GM23338 (cell line): ENCODE measurements around the gene FOCAD. TPM values are rescaled to one million over a fixed set of nuclear protein-coding genes. Genes with fewer than 3 reads are reported as not detected.

Source experiments
- ATAC-seq: fragments of 200-7000 bp; cut with Tn5 transposase; 3 replicates; pipeline ENCODE4 v1.9.1; 2020
- DNase-seq: peaks from one replicate; pipeline ENCODE4 v3.0.0-alpha.2; 2015; ENCODE audit warnings: low spot score
- H2AFZ ChIP-seq: fragments of 200-600 bp; sonication (generic); 2 replicates; pipeline ENCODE4 v1.8.0; 2016; ENCODE audit warnings: antibody characterized with exemption, mild to moderate bottlenecking, moderate library complexity
- H3F3A ChIP-seq: fragments of 200-600 bp; sonication (generic); replicated peaks from 2 replicates; pipeline ENCODE4 v1.8.0; 2017; ENCODE audit warnings: antibody characterized with exemption, mixed run types, low read depth
- H3K27ac ChIP-seq: fragments of 200-600 bp; sonication (generic); 2 replicates; pipeline ENCODE4 v1.6.1; 2016; ENCODE audit warnings: low read depth
- H3K27me3 ChIP-seq: fragments of 200-600 bp; sonication (generic); 2 replicates; pipeline ENCODE4 v1.8.0; 2016; ENCODE audit warnings: mild to moderate bottlenecking, mixed run types, moderate library complexity; ENCODE audit not compliant: insufficient read depth
- H3K36me3 ChIP-seq: fragments of 200-600 bp; sonication (generic); 2 replicates; pipeline ENCODE4 v1.8.0; 2016; ENCODE audit warnings: mild to moderate bottlenecking; ENCODE audit not compliant: insufficient read depth
- H3K4me1 ChIP-seq: fragments of 200-600 bp; sonication (generic); 2 replicates; pipeline ENCODE4 v1.8.0; 2016; ENCODE audit warnings: mild to moderate bottlenecking, moderate library complexity; ENCODE audit not compliant: insufficient read depth
- H3K4me2 ChIP-seq: fragments of 200-600 bp; sonication (generic); 2 replicates; pipeline ENCODE4 v1.7.1; 2017; ENCODE audit warnings: mixed run types
- H3K4me3 ChIP-seq: fragments of 200-600 bp; sonication (generic); 2 replicates; pipeline ENCODE4 v1.6.1; 2016; ENCODE audit warnings: mixed run types
- H3K79me2 ChIP-seq: fragments of 200-600 bp; sonication (generic); replicated peaks from 2 replicates; pipeline ENCODE4 v1.8.0; 2017; ENCODE audit warnings: mild to moderate bottlenecking; ENCODE audit not compliant: insufficient read depth
- H3K9me2 ChIP-seq: fragments of 200-600 bp; sonication (generic); 2 replicates; pipeline ENCODE4 v1.8.0; 2017; ENCODE audit not compliant: insufficient read depth
- H4K20me1 ChIP-seq: fragments of 200-600 bp; sonication (generic); replicated peaks from 2 replicates; pipeline ENCODE4 v1.8.0; 2017; ENCODE audit warnings: mild to moderate bottlenecking; ENCODE audit not compliant: insufficient read depth
- H3K27ac Mint-ChIP-seq: 2 replicates; pipeline ENCODE4 v1.8.0; 2020; ENCODE audit warnings: inconsistent platforms, mild to moderate bottlenecking, moderate library complexity, mixed read lengths
- H3K27me3 Mint-ChIP-seq: 3 replicates; pipeline ENCODE4 v1.8.0; 2022; ENCODE audit warnings: low read depth, mild to moderate bottlenecking, moderate library complexity, mixed read lengths, inconsistent platforms; ENCODE audit not compliant: insufficient read depth, poor library complexity
- H3K36me3 Mint-ChIP-seq: 3 replicates; pipeline ENCODE4 v1.8.0; 2021; ENCODE audit warnings: low read depth, mild to moderate bottlenecking, inconsistent platforms, moderate library complexity, mixed read lengths
- H3K4me1 Mint-ChIP-seq: 3 replicates; pipeline ENCODE4 v1.8.0; 2020; ENCODE audit warnings: mild to moderate bottlenecking, inconsistent platforms, mixed read lengths
- H3K4me3 Mint-ChIP-seq: 3 replicates; pipeline ENCODE4 v1.8.0; 2021; ENCODE audit warnings: moderate library complexity, mild to moderate bottlenecking, inconsistent platforms, mixed read lengths
- H3K9me3 Mint-ChIP-seq: 3 replicates; pipeline ENCODE4 v1.8.0; 2020; ENCODE audit warnings: moderate library complexity, mild to moderate bottlenecking, inconsistent platforms, mixed read lengths
- CREB1 ChIP-seq: fragments of 250-450 bp; sonication (Bioruptor Pico); IDR thresholded peaks from 2 replicates; pipeline ENCODE4 v1.5.0; 2020; ENCODE audit warnings: low read depth, mild to moderate bottlenecking, moderate library complexity
- CTCF ChIP-seq, 2 experiments: fragments of 200-600 bp in 1 of 2; sonication (generic) in 1 of 2; conservative IDR thresholded peaks; 2 replicates each; pipeline versions ENCODE4 v1.5.1 to v1.6.1; 2016 to 2017; ENCODE audit warnings: antibody characterized with exemption in 2 of 2, low read depth in 2 of 2, mild to moderate bottlenecking in 2 of 2, moderate library complexity in 1 of 2
- ETS1 ChIP-seq: IDR thresholded peaks from 2 replicates; pipeline ENCODE4 v1.6.1; 2016; ENCODE audit warnings: antibody characterized with exemption
- EZH2 ChIP-seq: fragments of 200-600 bp; sonication (generic); IDR thresholded peaks from one replicate; pipeline ENCODE4 v1.8.0; 2017; ENCODE audit warnings: antibody characterized with exemption, mild to moderate bottlenecking, low read depth; ENCODE audit not compliant: unreplicated experiment
- EZH2phosphoT487 ChIP-seq: fragments of 200-600 bp; sonication (generic); IDR thresholded peaks from one replicate; pipeline ENCODE4 v1.8.1; 2018; ENCODE audit warnings: antibody characterized with exemption; ENCODE audit not compliant: unreplicated experiment
- JUNB ChIP-seq: IDR thresholded peaks from one replicate; pipeline ENCODE4 v1.6.1; 2016; ENCODE audit warnings: antibody characterized with exemption; ENCODE audit not compliant: unreplicated experiment
- NANOG ChIP-seq: IDR thresholded peaks from 2 replicates; pipeline ENCODE4 v1.6.1; 2016; ENCODE audit warnings: antibody characterized with exemption, borderline replicate concordance
- POLR2AphosphoS5 ChIP-seq: IDR thresholded peaks from 2 replicates; pipeline ENCODE4 v1.6.1; 2016; ENCODE audit warnings: antibody characterized with exemption, low read depth
- REST ChIP-seq: IDR thresholded peaks from one replicate; pipeline ENCODE4 v1.6.1; 2018; ENCODE audit warnings: antibody characterized with exemption; ENCODE audit not compliant: unreplicated experiment
- STAT1 ChIP-seq: IDR thresholded peaks from one replicate; pipeline ENCODE4 v1.6.1; 2016; ENCODE audit warnings: antibody characterized with exemption; ENCODE audit not compliant: unreplicated experiment
- ZNF114 ChIP-seq: fragments of 250-450 bp; sonication (Bioruptor Pico); IDR thresholded peaks from 2 replicates; pipeline ENCODE4 v1.5.0; 2020; ENCODE audit warnings: mild to moderate bottlenecking, moderate library complexity
- ZNF331 ChIP-seq: fragments of 250-450 bp; sonication (Bioruptor Pico); IDR thresholded peaks from 2 replicates; pipeline ENCODE4 v1.5.0; 2020; ENCODE audit warnings: low read depth, mild to moderate bottlenecking, moderate library complexity
- ZNF462 ChIP-seq: fragments of 250-450 bp; sonication (Bioruptor Pico); IDR thresholded peaks from 2 replicates; pipeline ENCODE4 v1.5.0; 2020; ENCODE audit warnings: mild to moderate bottlenecking, moderate library complexity
- polyA plus RNA-seq: library from polyadenylated mRNA; unstranded; fragments of >200 nt; fragmentation: Nextera tagmentation; extraction: Ambion mirVana; gene quantifications from 2 replicates; pipeline ENCODE4 v1.2.1, GENCODE V29; 2016
- total RNA-seq: library from RNA; depleted of rRNA; stranded (reverse); fragments of >200 nt; shearing (Covaris generic); gene quantifications from 2 replicates; pipeline ENCODE4 v1.2.3, GENCODE V29; 2014

Gene FOCAD
- total and polyA plus RNA-seq, 2 experiments from 2014 or later, result 13.7 to 66.5 TPM

- Histone ChIP-seq H4K20me1 (no peaks in the 10 kb centered on the region), H3K4me1 (peaks cover 12% of the 10 kb centered on the region; the same call in 1 of the 2 replicates), H3K9me2 (no peaks in the 10 kb centered on the region), H3K27ac (no peak overlapping the region), H3K4me3 (no peak overlapping the region), H3K27me3 (no peaks in the 10 kb centered on the region), H3K79me2 (no peaks in the 10 kb centered on the region), H3K4me2 (no peak overlapping the region), H3F3A (no peaks in the 10 kb centered on the region), H3K36me3 (no peaks in the 10 kb centered on the region; the same call in 1 of the 2 replicates), H2AFZ (no peak overlapping the region)
- Mint-ChIP-seq H3K4me3 (no peak overlapping the region), H3K9me3 (peaks cover 5% of the 10 kb centered on the region; the same call in 2 of the 3 replicates), H3K27ac (no peak overlapping the region; the same call in 1 of the 2 replicates), H3K36me3 (peaks cover 18% of the 10 kb centered on the region), H3K4me1 (peaks cover 7% of the 10 kb centered on the region; the same call in 2 of the 3 replicates), H3K27me3 (no peaks in the 10 kb centered on the region)
- no peak for ATAC-seq
- DNase-seq, result no peak
- TF ChIP-seq STAT1, result no peak
- TF ChIP-seq ZNF331, result no peak
- TF ChIP-seq ZNF462 (CRISPR knock-in tag), result no peak
- no peak for TF ChIP-seq JUNB
- no peak for TF ChIP-seq CTCF (conservative IDR thresholded peaks at IDR 0.05; ENCODE audit: low read depth in 2 of 2)
- no peak for TF ChIP-seq POLR2AphosphoS5
- no peak for TF ChIP-seq REST
- no peak for TF ChIP-seq NANOG
- no peak for TF ChIP-seq ETS1
- no peak for TF ChIP-seq CREB1 (CRISPR knock-in tag)
- no peak for TF ChIP-seq ZNF114 (CRISPR knock-in tag)
- TF ChIP-seq EZH2phosphoT487, result no peak
- no peak for TF ChIP-seq EZH2
Observed at GRCh38 chr9:20914556-20914955, 230.5 kb downstream of the FOCAD start.
